Neural progenitor cell (in vitro differentiated cells): ENCODE measurements around the gene ZNF518B. TPM values are rescaled to one million over a fixed set of nuclear protein-coding genes. Genes with fewer than 3 reads are reported as not detected.

ENCODE experiments used
- DNase-seq: peaks from one replicate; pipeline ENCODE4 v3.0.0-alpha.2; 2016; ENCODE audit warnings: low spot score
- H2AFZ ChIP-seq: fragments of 200-600 bp; sonication (generic); replicated peaks from 2 replicates; pipeline ENCODE4 v1.6.1; 2016; ENCODE audit warnings: antibody characterized with exemption
- H3F3A ChIP-seq: fragments of 200-600 bp; sonication (generic); 2 replicates; pipeline ENCODE4 v1.6.1; 2016; ENCODE audit warnings: antibody characterized with exemption, low read depth
- H3K27ac ChIP-seq: fragments of 200-600 bp; sonication (generic); 2 replicates; pipeline ENCODE4 v1.5.1; 2016; ENCODE audit warnings: mild to moderate bottlenecking
- H3K27me3 ChIP-seq: fragments of 200-600 bp; sonication (generic); 2 replicates; pipeline ENCODE4 v1.6.1; 2016; ENCODE audit warnings: mild to moderate bottlenecking, moderate library complexity
- H3K36me3 ChIP-seq: fragments of 200-600 bp; sonication (generic); 2 replicates; pipeline ENCODE4 v1.5.1; 2016
- H3K4me1 ChIP-seq: fragments of 200-600 bp; sonication (generic); 2 replicates; pipeline ENCODE4 v1.6.1; 2016; ENCODE audit warnings: mixed run types
- H3K4me2 ChIP-seq: fragments of 200-600 bp; sonication (generic); 2 replicates; pipeline ENCODE4 v1.6.1; 2016
- H3K4me3 ChIP-seq: fragments of 200-600 bp; sonication (generic); 2 replicates; pipeline ENCODE4 v1.5.1; 2016
- H3K79me2 ChIP-seq: fragments of 200-600 bp; sonication (generic); 2 replicates; pipeline ENCODE4 v1.6.1; 2016; ENCODE audit warnings: low read depth
- H3K9ac ChIP-seq: fragments of 200-600 bp; sonication (generic); 2 replicates; pipeline ENCODE4 v1.6.1; 2016
- H3K9me3 ChIP-seq: fragments of 200-600 bp; sonication (generic); 2 replicates; pipeline ENCODE4 v1.5.1; 2016; ENCODE audit warnings: low read depth
- H4K20me1 ChIP-seq: fragments of 200-600 bp; sonication (generic); 2 replicates; pipeline ENCODE4 v1.6.1; 2016; ENCODE audit warnings: low read depth
- H3K27ac Mint-ChIP-seq: 3 replicates; pipeline ENCODE4 v1.8.0; 2021; ENCODE audit warnings: mixed read lengths
- H3K27me3 Mint-ChIP-seq: 2 replicates; pipeline ENCODE4 v1.8.0; 2022; ENCODE audit warnings: low read depth, mild to moderate bottlenecking, inconsistent platforms, moderate library complexity, mixed read lengths; ENCODE audit not compliant: insufficient read depth
- H3K36me3 Mint-ChIP-seq: 3 replicates; pipeline ENCODE4 v1.8.0; 2021; ENCODE audit warnings: mixed read lengths
- H3K4me1 Mint-ChIP-seq: 3 replicates; pipeline ENCODE4 v1.8.0; 2021; ENCODE audit warnings: mixed read lengths
- H3K4me3 Mint-ChIP-seq: 3 replicates; pipeline ENCODE4 v1.8.0; 2021; ENCODE audit warnings: mild to moderate bottlenecking, moderate library complexity, mixed read lengths
- H3K9me3 Mint-ChIP-seq: 3 replicates; pipeline ENCODE4 v1.8.0; 2020; ENCODE audit warnings: mixed read lengths
- EZH2 ChIP-seq: fragments of 200-600 bp; sonication (generic); IDR thresholded peaks from 2 replicates; pipeline ENCODE4 v1.6.1; 2017; ENCODE audit warnings: antibody characterized with exemption, mild to moderate bottlenecking, moderate library complexity
- EZH2phosphoT487 ChIP-seq: fragments of 200-600 bp; sonication (generic); IDR thresholded peaks from 2 replicates; pipeline ENCODE4 v1.6.1; 2017; ENCODE audit warnings: antibody characterized with exemption
- total RNA-seq: library from RNA; depleted of rRNA; stranded (reverse); fragments of >200 nt; gene quantifications from 2 replicates; pipeline ENCODE4 v1.2.3, GENCODE V29; 2015; ENCODE audit warnings: low replicate concordance
- TF ChIP-seq, protein P1 (sequence below): fragments of 200-600 bp; sonication (generic); IDR thresholded peaks from 2 replicates; pipeline ENCODE4 v1.5.1; 2017; ENCODE audit warnings: antibody characterized with exemption, mild to moderate bottlenecking

Gene ZNF518B
- total RNA-seq, 1 donor from 2014 or later, result 158 TPM

DNA sequence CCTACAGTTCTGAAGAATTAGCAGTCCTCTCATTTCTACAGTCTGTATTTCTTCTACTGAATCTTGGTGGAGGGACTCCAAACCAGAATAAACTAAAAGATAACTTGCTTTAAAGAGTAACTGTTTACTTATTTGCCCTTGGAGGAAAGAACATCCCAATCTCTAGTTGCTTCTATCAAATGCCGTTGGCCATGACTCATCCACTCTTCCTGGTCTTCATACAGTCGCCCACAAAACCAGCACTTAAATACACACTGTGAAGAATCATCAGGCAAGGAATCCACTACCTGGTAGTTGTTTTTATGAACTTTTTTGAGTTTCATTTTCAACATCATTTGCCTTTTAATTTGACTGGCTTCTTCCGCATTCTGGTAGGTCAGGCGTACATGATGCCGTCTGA is 14.2 kb downstream of the ZNF518B start:
- Mint-ChIP-seq H3K9me3 (peaks cover 62% of the 10 kb centered on the region), H3K27me3 (peaks cover 5% of the 10 kb centered on the region), H3K4me3 (no peak overlapping the region), H3K36me3 (peaks cover 68% of the 10 kb centered on the region), H3K4me1 (no peaks in the 10 kb centered on the region), H3K27ac (no peak overlapping the region)
- Histone ChIP-seq H3K4me2 (no peak overlapping the region), H3K27me3 (no peaks in the 10 kb centered on the region), H3K9ac (no peak overlapping the region), H2AFZ (no peak overlapping the region), H3K9me3 (peaks cover 22% of the 10 kb centered on the region), H3K27ac (no peak overlapping the region), H3K4me3 (no peak overlapping the region), H3K79me2 (peaks cover 4% of the 10 kb centered on the region), H3F3A (no peaks in the 10 kb centered on the region), H4K20me1 (no peaks in the 10 kb centered on the region), H3K36me3 (peaks cover 34% of the 10 kb centered on the region), H3K4me1 (no peaks in the 10 kb centered on the region)
- DNase-seq, result no peak
- TF ChIP-seq, protein P1, sequence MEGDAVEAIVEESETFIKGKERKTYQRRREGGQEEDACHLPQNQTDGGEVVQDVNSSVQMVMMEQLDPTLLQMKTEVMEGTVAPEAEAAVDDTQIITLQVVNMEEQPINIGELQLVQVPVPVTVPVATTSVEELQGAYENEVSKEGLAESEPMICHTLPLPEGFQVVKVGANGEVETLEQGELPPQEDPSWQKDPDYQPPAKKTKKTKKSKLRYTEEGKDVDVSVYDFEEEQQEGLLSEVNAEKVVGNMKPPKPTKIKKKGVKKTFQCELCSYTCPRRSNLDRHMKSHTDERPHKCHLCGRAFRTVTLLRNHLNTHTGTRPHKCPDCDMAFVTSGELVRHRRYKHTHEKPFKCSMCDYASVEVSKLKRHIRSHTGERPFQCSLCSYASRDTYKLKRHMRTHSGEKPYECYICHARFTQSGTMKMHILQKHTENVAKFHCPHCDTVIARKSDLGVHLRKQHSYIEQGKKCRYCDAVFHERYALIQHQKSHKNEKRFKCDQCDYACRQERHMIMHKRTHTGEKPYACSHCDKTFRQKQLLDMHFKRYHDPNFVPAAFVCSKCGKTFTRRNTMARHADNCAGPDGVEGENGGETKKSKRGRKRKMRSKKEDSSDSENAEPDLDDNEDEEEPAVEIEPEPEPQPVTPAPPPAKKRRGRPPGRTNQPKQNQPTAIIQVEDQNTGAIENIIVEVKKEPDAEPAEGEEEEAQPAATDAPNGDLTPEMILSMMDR, result no peak
- TF ChIP-seq EZH2phosphoT487 (no peak), EZH2 (no peak)

DNA sequence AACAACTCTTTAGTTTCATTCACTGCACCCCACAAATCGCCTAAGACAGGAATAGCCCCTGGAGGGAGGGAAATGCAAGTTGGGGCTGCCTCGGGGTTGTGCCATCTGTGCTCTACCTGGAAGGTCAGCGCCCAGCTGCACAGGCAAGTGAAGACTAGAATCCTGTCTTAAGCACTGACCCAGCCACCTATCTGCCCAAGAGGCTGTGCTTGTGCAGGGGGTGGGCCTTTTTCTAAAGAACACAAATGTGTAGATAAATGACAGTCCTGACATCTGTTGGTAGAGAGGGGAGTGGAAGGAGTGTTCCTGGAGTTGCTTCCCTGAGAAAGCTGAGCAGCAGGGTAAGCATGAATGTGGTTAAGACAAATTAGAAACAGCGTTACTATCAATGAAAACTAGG is 15.7 kb downstream of the ZNF518B start:
- no peak for DNase-seq
- Mint-ChIP-seq H3K27ac (no peak overlapping the region), H3K36me3 (peaks cover 57% of the 10 kb centered on the region)

DNA sequence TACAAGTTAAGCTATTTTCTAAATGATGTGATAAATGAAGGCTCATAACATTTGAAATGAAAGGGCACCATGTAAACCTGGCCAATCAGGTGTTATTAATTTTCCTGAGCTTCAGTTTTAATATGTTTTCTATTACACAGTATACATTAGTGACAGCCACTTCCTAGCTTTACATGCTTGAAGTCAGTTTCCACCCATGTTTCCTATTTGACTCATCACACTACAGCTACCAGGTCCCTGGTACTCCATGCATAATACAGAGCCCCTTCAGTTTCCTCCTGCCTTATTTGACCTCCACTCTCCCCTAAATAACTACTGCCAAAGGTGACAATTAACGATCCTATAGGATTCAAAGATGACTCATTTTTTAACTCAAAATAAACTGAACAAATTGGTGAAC is 18.3 kb downstream of the ZNF518B start:
- Mint-ChIP-seq H3K4me3 (no peak overlapping the region), H3K27me3 (peaks cover 2% of the 10 kb centered on the region), H3K36me3 (peaks cover 31% of the 10 kb centered on the region), H3K4me1 (no peaks in the 10 kb centered on the region), H3K9me3 (peaks cover 26% of the 10 kb centered on the region), H3K27ac (no peak overlapping the region)
- Histone ChIP-seq H3K27me3 (no peaks in the 10 kb centered on the region), H4K20me1 (no peaks in the 10 kb centered on the region), H3K9ac (no peak overlapping the region), H2AFZ (no peak overlapping the region), H3K36me3 (peaks cover 7% of the 10 kb centered on the region), H3K4me3 (no peak overlapping the region), H3K4me2 (no peak overlapping the region), H3F3A (no peaks in the 10 kb centered on the region), H3K9me3 (peaks cover 3% of the 10 kb centered on the region), H3K27ac (no peak overlapping the region), H3K4me1 (no peaks in the 10 kb centered on the region), H3K79me2 (no peaks in the 10 kb centered on the region)
- no peak for DNase-seq
- TF ChIP-seq, protein P1, result no peak
- TF ChIP-seq EZH2phosphoT487 (no peak), EZH2 (no peak)

More for the DNA sequence above, 15.7 kb downstream of the ZNF518B start:
- Histone ChIP-seq H3K27ac (no peak overlapping the region), H3K36me3 (peaks cover 33% of the 10 kb centered on the region), H3K9me3 (peaks cover 22% of the 10 kb centered on the region), H3K27me3 (no peaks in the 10 kb centered on the region), H3K9ac (no peak overlapping the region), H3F3A (no peaks in the 10 kb centered on the region), H3K4me2 (no peak overlapping the region), H3K4me1 (no peaks in the 10 kb centered on the region), H4K20me1 (no peaks in the 10 kb centered on the region), H3K79me2 (no peaks in the 10 kb centered on the region), H3K4me3 (no peak overlapping the region), H2AFZ (no peak overlapping the region)
- TF ChIP-seq EZH2, result no peak
- no peak for TF ChIP-seq EZH2phosphoT487
- TF ChIP-seq, protein P1, result no peak
- no peak overlapping the region for H3K4me3 Mint-ChIP-seq
- H3K4me1 Mint-ChIP-seq, result no peaks in the 10 kb centered on the region
- H3K9me3 Mint-ChIP-seq, result peaks cover 51% of the 10 kb centered on the region
- peaks cover 2% of the 10 kb centered on the region for H3K27me3 Mint-ChIP-seq
